GM19043 (cell line): ENCODE data around the gene RTEL1.
"Not testable (repeated sequence)": the region's sequence is repeated elsewhere in the genome, so short reads cannot be mapped to it uniquely, and the experiment has no call there.

Experiments used
- ATAC-seq: cut with Tn5 transposase; IDR thresholded peaks from one replicate; pipeline ENCODE4 v1.9.1; 2021; ENCODE audit warnings: low read depth; ENCODE audit not compliant: unreplicated experiment

RTEL1 gene

DNA sequence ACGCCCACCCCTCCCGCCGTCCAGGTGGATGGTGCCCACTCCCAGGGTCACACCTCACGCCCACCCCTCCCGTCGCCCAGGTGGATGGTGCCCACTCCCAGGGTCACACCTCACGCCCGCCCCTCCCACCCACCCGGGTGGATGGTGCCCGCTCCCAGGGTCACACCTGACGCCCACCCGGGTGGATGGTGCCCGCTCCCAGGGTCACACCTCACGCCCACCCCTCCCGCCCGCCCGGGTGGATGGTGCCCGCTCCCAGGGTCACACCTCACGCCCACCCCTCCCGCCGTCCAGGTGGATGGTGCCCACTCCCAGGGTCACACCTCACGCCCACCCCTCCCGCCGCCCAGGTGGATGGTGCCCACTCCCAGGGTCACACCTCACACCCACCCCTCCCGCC is 7.6 kb upstream of the RTEL1 start:
- not testable (repeated sequence) for ATAC-seq

DNA sequence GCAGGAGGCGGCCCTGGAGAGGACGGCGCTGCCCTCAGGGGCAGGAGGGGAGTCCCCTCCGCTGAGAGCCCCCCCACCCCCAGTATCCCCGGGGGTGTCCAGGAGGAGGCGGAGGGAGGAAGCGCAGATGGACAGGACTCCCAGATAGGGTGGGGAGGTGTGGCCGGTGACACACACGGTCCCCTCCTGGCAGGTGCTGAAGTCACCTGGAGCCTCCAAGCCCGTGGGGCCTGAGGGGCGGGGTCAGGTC is 6.2 kb upstream of the RTEL1 start:
- no peak for ATAC-seq

DNA sequence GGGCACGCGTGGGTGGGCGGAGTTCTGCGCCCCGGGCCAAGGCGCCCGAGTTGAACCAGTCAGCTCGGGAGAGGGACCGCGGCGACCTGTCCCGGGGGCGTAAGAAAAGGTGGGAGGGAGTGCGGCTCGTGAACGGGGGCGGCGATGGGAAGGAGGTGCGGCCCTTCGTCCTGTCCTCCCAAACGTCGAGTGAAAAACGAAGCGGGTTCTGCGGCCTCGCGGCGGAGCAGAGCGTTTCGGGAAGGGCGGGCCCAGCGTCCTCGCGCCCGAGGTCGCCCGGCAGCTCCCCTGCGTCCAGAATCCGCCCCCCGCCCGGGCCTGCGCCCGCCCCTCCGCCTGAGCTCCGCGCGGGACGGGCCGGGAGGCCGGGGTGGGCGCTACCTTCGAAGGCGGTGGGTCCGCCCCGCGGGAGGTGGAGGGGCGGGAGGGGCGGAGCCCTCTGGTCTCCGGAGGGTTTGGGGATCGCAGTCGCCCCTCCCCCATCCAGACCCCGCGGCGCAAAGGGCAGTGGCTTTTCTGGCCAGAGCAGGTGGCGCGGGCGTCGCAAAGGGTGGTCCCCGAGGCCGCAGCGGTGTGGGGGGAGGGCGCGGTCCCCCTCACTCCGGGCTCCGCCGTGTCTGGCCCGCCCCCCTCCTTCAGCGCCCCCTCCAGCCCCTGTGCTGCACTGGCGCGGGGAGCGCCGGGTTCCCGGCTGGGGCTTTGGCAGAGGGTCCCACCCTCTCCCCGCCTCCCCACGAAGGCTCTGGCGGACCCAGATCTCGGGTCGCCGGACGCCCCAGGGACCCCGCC is 5.7 kb upstream of the RTEL1 start:
- no peak for ATAC-seq

DNA sequence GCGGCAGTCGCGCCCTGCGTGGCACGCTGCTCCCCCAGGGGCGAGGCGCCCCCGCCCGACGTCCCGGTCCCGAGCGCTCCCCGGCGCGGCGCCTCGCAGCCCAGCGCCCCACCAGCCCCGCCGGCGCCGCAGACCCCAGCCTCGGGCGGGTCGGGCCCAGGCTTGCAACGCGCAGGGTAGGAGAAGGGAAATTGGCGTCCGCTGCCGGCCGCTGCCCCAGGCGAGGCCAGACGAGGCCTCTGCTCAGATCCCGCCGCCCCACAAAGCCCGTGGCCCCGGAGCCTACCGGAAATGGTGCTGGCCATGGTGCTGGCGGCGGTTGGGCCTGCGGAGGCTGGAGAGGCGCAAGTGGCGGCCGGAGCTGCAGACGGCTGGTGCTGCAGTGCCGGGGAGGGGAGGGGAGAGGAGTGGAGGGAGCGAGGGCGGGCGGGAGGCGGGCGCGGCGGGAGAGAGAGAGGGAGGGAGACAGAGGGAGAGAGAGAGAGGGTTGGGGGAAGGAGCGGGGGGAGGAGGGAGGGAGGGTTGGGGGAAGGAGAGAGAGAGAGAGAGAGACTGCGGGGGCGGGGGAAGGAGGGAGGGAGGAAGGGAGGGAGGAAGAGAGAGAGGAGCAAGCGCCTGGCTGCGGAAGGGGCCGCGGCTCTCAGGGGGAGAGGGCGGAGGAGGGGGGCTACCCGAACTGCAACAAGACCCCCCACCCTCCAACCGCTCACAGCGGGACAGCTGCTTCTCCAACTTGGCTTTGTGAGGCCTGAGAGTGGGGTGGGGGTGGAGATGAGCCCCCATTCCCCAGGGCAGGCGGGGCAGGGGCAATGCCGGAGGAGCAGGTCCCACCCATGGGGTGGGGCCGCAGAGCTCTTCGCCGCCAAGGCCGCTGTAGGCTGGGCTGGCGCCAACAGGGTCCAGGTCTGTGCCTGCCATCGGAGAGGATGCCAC is 4.8 kb upstream of the RTEL1 start, which contains the start of gene STMN3:
TSS of gene STMN3 (minus strand) at position 384 of the 933 bp plus-strand sequence. CDS start at position 305, 79 bp downstream.
- no peak for ATAC-seq

DNA sequence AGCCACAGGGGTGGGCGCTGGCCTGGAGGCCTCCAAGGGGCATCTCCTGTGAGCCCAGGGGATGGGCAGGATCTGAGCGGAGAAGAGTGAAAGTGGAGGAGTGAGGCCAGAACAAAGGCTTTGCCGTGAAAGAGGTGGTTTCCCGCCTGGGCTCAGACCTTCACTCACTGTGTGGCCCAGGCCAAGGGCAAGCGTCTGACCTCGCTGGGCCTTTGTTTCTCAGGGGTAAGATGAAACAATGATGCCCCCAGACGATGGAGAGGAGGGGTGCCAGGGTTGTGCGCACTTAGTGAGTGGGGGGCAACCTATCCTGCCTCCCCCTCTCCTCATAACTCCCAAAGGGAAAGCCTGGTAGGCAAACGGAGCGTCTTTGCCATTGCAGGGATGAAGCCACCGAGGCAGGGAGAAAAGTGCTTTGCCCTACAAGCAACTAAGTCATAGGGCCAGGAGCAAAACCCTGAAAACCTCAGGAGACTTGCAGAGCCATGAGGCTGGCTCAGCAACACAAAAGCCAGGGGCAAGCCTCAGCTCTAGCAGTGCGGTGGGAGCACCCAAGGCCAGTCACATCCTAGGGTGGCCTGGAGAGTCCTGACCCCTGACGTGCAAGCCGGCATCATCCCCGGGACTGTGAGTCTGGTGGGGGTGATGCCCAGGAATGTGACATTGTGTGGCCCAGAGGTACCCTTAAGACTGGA is 4.0 kb upstream of the RTEL1 start:
- no peak for ATAC-seq

- no peak for ATAC-seq
These were observed 2.9 kb upstream of the RTEL1 start for GRCh38 chr20:63655249-63655648.

DNA sequence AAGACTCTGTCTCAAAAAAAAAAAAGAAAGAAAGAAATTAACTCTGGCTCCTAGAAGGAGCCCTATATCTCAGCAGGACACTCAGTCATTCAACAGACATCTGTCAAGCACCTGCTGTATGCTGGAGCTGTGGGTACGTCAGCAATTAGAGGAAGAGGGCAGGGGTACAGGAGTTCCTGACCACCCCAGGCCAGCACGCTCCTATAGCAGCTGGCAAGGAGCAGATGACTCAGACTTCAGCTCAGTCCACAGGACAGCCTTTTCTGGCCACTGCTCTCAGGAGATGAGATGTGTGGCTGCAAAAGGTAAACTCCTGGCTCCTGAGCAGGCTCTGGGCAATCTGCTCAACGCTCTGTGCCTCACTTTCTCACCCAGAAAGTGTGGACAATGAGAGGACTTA is 1.7 kb upstream of the RTEL1 start:
- ATAC-seq = no peak

DNA sequence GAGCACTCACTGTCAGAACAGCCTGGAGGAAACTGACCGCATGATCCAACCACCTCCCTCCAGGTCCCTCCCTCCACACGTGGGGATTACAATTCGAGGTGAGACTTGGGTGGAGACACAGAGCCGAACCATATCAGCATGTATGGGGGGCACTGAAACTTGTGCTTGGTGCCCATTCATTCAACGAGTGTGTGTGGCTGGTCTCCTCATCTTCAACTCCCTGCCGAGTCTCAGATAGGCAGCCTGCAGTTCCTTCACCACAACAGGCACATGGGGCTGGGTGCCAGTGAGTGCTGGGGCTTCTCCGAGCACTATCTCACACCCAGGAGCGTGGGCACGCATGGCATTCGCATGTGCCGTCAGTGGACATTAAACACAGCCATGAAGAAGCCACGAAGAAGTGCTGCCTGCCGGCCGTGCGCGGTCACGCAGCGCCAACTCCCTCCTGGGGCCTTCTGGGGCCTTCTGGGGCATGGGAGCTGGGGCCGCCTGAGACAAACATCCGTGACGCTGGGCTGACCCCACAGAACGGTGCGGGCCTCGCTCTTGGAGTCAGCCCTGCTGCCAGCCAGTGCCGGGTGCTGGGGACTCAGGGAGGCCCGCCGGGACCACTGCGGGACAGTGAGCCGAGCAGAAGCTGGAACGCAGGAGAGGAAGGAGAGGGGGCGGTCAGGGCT is 714 bp upstream of the RTEL1 start:
- ATAC-seq = no peak

GRCh38 chr20:63658749-63659187 is 656 bp downstream of the RTEL1 start:
- ATAC-seq = no peak

DNA sequence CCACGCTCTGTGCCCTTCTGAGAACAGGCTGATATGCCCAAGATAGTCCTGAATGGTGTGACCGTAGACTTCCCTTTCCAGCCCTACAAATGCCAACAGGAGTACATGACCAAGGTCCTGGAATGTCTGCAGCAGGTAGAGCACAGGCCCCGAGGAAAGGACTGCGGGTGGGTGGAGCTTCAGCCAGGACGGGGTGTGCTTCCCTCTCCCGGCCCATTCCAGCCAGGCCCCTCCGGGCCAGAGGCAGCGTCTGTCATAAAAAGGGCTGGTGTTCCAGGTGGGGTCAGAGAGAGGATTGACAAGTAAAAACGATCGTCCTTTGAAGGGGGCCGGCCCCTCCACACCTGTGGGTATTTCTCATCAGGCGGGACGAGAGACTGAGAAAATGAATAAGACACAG is 1.3 kb downstream of the RTEL1 start:
- no peak for ATAC-seq

DNA sequence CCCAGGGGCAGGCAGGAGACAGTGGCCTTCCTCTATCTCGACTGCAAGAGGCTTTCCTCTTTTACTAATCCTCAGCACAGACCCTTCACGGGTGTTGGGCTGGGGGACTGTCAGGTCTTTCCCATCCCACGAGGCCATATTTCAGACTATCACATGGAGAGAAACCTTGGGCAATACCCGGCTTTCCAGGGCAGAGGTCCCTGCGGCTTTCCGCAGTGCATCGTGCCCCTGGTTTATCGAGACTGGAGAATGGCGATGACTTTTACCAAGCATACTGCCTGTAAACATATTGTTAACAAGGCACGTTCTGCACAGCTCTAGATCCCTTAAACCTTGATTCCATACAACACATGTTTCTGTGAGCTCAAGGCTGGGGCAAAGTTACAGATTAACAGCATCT is 2.1 kb downstream of the RTEL1 start:
- ATAC-seq = not testable (repeated sequence)

DNA sequence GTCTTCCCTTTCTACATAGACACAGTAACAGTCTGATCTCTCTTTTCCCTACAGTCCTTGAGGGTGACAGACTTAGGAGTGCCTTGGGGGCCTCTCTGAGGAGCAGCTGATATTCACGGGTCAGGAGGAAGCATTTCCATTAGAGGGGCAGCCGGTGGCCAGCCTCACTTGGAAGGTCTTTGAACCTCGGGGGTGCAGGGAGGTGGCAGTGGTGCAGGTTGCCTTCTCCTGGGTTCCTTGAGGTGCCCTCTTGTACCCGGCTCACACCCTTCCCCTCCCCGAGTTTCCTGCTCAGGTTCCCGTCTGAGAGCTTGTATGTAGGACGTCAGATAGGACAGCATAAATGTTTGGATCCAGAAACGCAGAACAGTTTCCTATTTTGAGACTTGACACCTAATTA is 2.5 kb downstream of the RTEL1 start:
- no peak for ATAC-seq

- ATAC-seq = no peak
These were observed 3.0 kb downstream of the RTEL1 start for GRCh38 chr20:63661108-63661507.

- no peak for ATAC-seq
These were observed 4.1 kb downstream of the RTEL1 start for GRCh38 chr20:63661959-63662812.

- ATAC-seq = no peak
These were observed 4.7 kb downstream of the RTEL1 start for GRCh38 chr20:63662813-63663189.

GRCh38 chr20:63663332-63664066 is 5.4 kb downstream of the RTEL1 start:
- ATAC-seq = no peak

- ATAC-seq = no peak
These were observed 6.2 kb downstream of the RTEL1 start for GRCh38 chr20:63664143-63664851.

GRCh38 chr20:63664861-63665594 is 6.9 kb downstream of the RTEL1 start:
- no peak for ATAC-seq
